GM15510 (cell line): Measurements from ENCODE around the gene KLF12.

Experiments
- POLR2A ChIP-seq: IDR thresholded peaks from 3 replicates; pipeline ENCODE4 v1.6.1; 2011; ENCODE audit warnings: borderline replicate concordance; ENCODE audit not compliant: insufficient read length; ENCODE audit errors: extremely low read depth

KLF12 gene

DNA sequence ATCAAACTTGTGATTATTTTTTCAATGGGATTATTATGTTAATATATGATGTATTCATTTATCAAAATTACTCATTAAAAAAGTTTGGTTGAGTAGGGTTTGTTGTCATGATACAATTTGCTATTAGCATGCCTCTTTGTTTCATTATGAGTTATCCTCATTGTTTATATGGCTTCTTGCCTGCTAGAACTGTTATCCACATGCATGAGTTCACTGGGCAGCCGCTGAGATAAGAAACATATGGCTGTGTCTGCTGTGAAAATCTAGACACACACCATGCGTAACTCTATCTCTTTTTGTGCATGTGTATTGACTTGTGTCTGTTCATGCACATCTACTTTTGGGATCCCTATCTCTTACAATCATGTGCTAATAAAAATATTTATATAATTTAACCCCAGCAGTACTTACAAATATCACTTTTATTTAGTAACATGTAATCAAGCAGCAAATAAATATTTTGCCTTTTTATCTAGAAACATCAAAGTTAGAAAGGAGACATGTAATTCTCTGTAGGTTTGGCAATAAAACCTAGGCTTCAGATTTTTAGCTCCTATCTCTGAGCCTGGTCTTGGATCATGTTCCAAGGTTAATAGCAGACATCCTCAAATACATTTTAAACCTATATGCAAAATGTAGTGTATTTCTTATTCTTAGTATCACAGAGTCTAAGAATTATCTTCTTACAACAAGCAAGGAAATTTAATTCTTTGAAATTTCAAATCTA lies 11.2 kb upstream of the KLF12 start:
- TF ChIP-seq POLR2A, result no peak

DNA sequence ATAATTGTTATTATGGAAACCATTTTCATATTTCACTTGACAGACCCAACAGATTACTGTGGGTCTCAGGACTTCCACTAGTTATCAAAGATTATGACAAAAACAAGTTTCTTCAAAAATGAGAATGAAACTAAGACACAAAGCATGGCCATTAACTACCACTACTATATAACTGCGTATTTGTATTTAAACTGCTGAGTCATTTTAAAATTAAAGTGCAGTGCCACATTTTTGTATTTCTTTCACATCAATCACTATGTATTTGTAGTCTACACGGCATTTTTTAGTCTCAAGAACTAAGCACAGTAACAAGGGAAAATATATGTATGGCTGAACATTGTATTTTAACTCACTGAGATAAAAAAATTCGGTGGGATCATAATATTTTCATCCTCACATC lies 10.1 kb upstream of the KLF12 start:
- TF ChIP-seq POLR2A, result no peak

DNA sequence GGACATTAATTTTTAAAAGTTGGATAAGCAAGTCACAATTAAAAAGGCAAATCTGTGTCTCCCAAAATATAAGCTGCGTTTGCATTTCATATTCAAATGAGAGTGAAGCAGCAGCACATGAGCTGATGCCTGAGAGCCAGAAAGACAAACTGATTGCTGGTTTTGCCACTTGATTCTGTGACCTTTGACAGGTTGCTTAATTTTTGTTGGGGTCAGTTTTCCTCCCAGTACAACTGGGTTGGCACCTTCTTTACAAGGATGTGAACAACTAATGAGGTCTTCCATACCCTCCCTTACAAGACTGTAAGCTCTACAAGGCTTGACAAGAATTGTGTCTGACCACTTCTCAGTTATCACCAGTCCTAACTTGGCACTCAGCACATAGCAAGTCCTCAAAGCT lies 8.1 kb upstream of the KLF12 start:
- TF ChIP-seq POLR2A, result no peak

DNA sequence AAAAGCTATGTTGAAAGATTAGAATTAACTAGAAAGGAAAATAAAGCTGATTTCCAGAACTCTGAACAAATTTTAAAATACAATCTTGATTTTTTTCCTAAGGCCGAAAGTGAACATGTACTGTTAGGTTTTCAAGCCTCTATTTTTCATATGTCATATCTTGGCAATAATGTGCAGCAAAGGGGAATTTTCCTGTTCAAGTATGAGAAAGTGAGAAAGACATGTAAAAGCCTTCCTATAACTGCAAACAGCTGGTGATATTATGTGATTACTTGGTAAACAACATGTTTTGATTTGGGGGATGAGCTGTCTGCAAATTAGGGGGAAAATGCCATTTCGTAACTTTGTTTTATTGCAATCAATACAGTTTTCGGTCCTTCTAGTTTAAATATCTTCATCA lies 4.0 kb upstream of the KLF12 start:
- no peak for TF ChIP-seq POLR2A

DNA sequence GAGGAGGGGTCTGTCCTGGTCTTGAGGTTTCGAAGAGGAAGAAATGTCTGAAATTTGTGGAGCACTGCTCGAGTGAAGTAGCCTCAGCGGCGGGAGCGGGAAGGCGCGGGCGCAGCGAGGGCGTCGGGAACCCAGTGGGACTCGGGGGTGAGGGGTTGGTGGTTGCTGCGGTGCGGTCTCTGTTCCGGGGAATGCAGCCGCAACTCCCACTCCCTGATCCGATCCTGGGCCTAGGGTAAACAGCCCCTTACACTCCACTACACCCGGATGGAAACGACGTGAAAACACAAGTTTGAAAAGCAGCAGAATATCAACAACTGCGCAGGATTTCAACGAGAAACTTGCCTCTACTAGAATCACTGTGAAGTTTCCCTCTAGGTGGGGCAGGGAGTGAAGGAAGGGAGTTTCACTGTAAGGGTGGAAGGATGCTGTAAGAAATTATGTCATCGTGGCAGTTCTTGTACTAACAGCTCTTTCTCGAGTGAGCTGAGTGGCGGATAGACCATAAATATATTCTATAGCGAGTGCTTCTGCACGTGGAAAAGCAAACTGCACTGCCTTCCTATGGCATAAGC lies 2.0 kb upstream of the KLF12 start:
- TF ChIP-seq POLR2A, result no peak

DNA sequence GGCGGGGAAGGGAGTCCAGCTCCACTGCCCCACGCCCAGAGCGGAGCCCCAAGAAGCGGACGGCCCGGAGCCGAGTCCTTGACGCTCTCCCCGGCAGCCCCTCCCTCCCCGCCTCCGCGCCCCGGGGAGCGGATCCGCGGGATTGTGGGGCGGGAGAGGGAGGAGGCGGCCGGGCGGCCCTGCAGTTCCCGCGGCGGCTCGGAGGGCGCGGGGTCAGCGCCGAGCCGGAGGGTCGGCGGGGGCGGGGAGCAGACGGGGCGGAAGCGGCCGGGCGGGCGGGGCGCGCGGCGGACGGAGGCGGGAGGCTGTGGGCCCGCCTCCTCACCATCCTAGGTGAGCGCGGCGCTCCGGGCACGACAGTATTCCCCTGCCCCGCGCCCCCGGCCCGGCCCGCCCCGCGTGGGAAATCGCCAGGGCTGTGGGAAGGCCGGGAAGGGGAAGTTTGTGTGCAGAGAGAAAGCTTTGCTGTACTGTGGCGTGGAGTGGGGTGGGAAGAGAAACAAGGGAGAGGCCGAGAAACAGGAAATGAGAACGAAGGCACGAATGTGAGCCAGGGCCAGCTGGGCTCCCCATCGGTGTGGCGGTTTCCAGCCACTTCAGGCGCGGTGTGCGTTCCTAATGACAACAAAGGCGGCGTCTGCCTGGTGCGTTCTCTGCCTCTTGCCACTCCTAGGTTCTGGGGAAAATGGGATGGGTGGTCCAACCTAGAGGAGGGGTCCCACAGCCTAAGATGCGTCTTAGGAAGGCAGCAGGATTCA lies 1.3 kb upstream of the KLF12 start:
- TF ChIP-seq POLR2A, result peak; percentile 60

DNA sequence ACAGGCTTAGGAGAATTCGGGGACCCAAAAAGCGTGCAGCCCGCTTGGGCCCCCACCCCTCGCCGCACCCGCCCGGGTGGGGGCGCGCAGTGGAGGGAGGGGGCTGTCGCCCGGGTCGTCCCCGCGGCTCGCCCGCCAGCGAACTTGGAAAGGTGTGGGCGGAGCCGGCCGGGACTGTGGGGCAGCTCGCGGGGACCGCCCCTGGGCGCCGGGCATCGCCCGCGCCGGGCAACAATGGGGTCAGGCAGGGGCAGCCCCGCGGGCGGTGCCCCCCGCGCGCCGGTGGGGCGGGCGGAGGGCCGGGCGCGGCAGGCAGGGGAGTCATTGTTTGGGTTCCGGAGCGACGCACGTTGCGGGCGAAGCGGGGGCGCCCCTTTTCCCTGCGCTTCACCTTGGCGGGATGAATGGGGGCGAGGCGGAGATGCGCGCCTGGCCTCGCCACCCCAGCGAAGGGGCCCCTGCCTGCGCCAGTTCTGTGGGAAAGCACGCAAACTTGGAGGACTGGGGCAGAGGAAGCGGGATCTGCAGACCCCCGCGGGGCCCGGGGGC lies 647 bp upstream of the KLF12 start:
- no peak for TF ChIP-seq POLR2A

DNA sequence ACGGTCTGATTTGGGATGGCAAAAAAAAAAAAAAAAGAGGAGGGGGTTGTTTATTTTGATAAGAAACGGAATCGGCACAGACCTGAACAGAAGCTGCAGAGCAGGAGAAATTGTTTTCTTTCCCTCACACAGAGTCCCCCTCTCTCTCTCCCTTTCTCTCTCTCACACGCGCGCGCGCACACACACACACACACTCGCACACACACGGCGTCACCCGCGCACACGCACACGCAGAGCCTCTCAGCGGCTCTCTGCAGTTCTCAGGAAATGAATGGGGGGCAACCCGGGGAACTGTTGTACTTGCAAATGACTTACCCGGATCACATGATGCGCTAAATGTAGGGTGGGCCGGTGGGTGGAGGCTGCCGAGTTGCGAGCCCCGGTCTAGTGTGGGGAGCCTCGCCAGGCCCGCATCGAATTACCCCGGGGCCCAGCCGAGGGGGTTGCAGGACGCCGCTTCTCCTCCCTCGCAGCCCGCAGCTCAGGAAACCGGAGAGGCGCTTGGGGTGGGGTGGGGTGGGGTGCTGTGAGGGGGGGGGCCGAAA lies 475 bp downstream of the KLF12 start:
- peak; percentile 87 for TF ChIP-seq POLR2A

DNA sequence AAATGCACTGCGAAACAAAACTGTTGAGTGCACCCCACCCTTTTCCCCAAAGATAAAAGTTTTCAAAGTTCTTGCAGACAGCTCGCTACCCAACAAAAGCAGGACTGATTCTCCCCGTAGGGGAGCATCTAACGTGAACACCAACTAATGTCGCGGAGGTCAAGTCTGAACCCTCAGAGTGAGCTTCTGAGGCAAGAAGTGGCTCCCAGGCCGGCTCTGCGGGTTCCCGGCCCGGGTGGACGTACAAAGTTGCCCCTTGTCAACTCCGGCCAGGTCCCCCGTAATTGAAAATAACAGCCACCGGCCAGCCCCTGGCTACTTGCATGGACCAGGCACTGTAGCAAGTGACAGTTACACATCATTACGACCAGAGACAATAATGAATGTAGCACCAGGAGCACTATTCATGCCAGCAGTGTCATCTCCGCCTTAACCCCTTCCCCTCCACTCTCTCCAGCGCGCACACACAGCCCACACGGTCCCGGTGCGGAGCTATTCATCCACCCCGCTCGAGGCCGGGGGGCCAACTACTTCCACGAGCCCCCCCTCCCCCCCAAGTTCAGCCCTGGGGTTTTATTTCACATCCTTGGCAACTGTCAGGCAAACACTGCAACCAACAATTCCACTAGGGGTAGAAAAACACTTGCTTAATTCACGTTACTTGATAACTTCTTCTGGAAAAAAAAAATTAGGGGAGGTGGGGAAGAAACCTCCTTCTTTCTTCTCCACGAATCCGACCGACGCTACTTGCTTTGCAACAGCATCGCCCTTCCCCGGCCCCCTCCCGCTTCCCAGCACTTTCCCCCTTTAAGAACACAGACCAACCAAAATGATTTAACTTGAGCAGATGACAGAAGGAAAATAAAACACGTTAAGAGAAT lies 1.2 kb downstream of the KLF12 start:
- no peak for TF ChIP-seq POLR2A

DNA sequence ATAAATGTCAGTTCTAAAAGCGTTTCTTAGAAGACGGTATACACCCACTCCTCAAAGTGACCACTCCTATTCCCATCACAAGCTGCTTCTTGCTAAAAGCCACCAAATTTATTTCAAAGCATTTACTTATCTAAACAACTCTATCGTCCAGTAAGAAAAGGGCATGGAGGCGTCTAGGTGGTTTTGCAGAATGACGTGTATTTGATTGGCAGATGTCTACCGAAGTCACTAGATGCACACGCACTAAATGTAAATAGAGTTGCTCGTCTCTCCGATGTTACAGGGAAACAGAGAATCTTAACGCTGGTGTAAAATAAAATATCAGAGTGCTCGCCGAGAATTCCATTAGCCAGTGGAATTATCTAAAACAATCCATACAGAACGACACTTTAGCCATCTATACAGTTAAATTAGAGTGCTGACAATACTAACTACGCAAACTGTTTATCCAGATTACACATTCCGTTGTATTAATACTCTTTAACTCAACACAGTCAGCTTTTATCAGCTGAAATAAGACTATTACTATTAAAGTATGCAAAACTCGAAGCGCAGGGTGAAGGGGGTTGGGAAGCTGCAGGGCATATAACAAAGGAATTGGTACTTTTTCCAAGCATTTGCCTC lies 1.9 kb downstream of the KLF12 start:
- no peak for TF ChIP-seq POLR2A

DNA sequence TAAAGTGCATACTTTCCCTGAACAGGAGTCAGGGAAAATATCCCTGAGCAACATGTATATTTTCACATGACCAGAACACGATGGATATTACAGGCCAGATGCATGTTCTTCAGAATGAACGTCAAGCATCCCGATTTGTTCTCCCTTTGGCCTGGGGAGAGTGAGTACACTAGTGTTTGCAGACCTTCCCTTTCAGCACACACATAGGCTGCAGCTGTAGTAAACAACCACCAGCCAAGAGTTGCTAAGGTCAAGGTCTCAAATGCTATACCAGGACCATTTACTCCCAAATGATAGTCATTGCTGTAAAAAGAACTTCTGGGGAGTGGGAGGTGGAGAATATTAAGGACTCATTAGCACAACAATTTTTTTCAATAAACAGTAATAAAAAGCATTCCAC lies 3.0 kb downstream of the KLF12 start:
- TF ChIP-seq POLR2A, result no peak

DNA sequence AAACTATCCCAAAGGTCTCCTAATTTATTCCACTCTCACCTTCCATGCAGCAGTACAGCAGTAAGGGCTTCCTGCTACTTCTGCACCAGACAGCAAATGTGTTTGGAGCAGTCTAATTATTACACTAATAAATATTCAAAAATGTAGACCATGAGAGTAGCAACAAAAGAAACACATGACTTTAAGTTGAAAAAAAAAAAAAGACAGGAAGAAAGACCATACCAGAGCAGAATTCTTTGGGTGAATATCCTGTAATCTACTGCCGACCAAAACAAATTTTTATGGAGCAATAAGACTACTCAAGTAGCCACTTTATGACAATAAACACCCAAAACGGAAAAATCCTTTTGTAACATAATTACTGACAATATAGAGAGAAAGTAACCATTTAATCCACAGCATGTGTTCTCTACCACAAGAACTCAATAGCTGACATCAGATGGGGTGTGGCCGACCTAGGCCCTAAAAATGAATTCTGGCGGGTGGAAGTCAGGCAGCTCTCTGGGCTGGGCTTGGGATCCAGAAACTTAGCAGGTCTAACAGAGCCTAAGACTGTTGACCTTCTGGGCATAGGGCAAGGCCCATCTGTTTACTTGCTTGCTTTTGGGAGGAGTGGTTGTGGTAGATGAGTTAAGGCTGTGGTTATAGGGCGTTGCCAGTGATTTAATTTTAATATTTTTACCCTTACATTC lies 4.6 kb downstream of the KLF12 start:
- no peak for TF ChIP-seq POLR2A

DNA sequence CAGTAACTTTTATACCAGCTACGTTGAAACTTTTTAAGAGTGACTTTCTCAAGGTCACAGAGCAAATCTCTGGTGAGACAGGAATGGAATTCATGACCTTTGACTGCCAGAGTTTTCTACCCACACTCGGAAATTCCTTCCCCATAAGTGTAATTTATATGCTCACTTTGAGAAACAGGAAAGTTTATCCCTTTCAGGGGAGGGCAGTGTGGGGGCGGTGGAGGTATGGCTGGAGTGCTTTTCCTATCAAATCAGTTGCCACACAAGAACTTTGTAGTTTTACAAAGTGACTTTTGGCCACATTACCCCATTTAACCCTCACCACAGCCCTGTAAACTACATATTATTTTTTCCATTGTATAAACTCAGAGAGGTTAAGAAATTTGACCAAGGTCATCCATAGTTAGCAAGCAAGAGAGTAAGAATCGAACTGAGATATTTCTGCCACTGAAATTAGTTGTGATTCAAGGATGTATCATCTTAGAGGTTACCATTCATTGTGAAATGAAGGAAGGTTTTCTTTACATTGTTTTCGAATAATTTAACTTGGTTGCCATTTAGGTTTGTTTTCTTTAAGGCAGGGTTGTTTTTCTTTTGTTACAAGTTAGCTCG lies 5.9 kb downstream of the KLF12 start:
- TF ChIP-seq POLR2A, result no peak
